Mesenteric fat pad (tissue), 1 donor: ENCODE data around the gene CACNA1A. TPM values are rescaled to one million over a fixed set of nuclear protein-coding genes. Genes with fewer than 3 reads are reported as not detected.

Experiments used
- DNase-seq: peaks from one replicate; pipeline ENCODE4 v3.0.0-alpha.2; 2020; ENCODE audit warnings: low spot score
- total RNA-seq: library from RNA; stranded (reverse); fragmentation: NEBNext Ultra II Directional; extraction: Animal tissue kit (Norgen Biotek cat#: 25700); gene quantifications from one replicate; pipeline ENCODE4 v1.2.1, GENCODE V29; 2021
- donor health status: DM: yes; HTN: yes; CAD: no.

Gene CACNA1A
- total RNA-seq, 1 donor from 2014 or later, result 0.84 TPM

- DNase-seq, result no peak
These were observed 271.8 kb downstream of the CACNA1A start for GRCh38 chr19:13234518-13234917.

GRCh38 chr19:13231663-13232062 lies 274.6 kb downstream of the CACNA1A start:
- DNase-seq, result no peak

- DNase-seq, result no peak
These were observed 277.0 kb downstream of the CACNA1A start for GRCh38 chr19:13229246-13229645.

DNA sequence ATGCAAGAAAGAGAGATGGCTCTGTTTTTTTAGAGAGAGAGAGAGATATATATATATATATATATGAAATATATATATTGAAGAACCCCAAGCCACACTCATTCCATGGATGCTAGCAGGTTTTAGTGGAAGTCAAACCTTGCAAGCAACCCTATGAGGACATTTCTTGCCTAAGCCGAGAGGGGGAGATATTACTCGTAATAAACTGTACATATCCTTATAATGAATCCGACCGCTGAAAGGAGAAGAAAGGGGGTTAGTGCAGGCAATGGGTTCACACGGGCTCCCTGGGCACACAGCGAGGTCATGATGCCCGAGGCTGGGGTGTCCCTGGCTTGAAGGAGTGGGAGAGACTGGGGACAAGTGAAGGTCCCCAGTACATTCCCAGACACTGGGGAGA lies 277.7 kb downstream of the CACNA1A start:
- DNase-seq, result no peak

GRCh38 chr19:13226983-13227382 lies 279.3 kb downstream of the CACNA1A start:
- DNase-seq, result no peak

DNA sequence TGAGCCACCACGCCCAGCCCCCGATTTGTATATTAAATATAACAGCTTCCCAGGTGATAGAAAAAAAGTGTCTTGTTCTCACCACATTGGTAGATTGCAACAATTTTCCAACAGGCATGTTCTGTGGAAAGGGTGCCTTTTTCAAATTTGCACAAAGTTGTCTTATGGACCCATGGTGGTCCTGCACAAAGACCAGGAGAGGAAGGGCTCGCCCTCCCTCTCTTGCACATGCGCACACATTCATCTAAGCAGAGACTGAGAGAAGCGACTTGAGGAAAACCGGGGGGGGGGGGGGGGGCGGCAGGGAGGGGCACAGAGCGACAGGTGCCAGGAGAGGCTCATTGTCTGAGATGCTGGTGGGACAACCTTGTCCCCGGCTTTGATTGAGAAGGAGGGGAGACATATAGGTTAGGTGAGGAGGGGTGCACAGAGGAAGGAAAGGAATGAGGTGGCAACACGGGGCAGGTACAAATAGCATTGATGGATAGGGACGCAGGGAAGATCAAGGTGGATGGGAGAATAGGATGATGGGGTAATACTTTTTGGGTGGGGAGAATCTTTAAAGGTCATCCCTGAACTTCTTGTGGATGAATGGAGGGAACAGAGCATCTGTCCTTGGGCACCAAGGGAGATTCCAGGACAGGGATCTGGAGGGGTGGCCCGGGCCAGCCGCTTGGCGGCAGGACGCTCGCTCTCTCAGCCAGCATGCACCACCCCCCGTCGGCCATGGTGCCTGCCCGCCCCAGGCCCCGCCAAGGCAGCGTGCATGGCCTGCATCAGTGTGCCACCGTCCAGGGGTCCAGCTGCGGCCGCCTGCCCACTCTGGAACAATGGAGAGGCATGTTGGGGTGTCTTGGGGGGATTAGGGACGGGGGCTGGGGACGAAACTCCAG lies 280.1 kb downstream of the CACNA1A start:
- DNase-seq, result no peak

- DNase-seq, result no peak
These were observed 281.2 kb downstream of the CACNA1A start for GRCh38 chr19:13225085-13225484.

GRCh38 chr19:13220847-13221246 lies 285.4 kb downstream of the CACNA1A start:
- DNase-seq, result no peak

DNA sequence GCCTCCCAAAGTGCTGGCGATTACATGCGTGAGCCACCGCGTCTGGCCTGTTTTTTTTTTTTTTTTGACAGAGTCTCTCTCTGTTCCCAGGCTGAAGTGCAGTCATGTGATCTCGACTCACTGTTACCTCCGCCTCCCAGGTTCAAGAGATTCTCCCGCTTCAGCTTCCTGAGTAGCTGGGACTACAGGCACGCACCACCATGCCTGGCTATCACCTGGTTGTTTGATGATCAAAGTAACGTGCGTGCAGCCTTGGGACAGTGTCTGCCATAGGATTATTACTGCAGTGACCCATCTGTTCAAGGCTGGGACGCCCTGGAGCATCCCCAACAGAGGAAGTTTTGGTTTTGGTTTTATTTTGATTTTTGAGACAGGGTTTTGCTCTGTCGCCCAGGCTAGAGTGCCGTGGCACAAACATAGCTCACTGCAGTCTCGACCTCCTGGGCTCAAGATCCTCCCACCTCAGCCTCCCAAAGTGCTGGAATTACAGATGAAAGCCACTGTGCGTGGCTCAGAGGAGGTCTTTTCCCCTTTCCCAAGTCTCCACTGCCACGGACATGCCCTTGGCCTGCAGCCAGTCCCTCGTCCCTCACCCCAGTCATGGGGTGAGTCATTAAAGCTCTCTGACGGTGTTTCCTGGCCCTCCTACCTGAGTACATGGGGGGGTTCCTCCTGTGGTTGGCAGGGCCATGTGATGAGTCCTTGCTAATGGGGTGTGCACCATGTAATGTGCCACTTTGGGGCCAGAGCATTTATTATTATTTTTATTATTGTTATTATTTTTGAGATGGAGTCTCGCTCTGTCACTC lies 290.5 kb downstream of the CACNA1A start:
- DNase-seq, result no peak

- no peak for DNase-seq
These were observed 292.1 kb downstream of the CACNA1A start for GRCh38 chr19:13214036-13214730.

- DNase-seq, result no peak
These were observed 293.4 kb downstream of the CACNA1A start for GRCh38 chr19:13212759-13213330.

GRCh38 chr19:13211426-13212308 lies 294.6 kb downstream of the CACNA1A start:
- no peak for DNase-seq

GRCh38 chr19:13210941-13211340 lies 295.3 kb downstream of the CACNA1A start:
- no peak for DNase-seq

DNA sequence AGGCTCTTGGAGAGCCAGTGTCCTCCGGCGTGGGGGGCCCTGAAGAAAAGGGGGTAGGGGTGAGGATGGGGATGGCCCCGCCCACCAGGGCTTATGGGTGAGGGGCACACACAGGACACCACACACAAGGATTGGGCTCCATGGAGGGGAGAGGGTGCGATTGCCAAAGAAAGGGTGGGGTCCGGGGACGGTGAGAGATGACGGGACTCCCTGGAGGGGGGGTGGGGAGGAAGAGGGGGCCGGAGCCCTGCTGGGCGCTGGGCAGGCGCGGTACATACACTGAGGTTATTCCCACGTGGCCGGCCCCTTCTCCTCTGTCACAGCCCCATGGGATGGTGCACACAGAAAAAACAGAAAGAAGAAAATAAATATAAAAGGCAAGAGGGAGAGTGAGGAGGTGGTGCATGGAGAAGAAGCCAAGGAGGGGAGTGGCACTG lies 295.9 kb downstream of the CACNA1A start:
- no peak for DNase-seq

DNA sequence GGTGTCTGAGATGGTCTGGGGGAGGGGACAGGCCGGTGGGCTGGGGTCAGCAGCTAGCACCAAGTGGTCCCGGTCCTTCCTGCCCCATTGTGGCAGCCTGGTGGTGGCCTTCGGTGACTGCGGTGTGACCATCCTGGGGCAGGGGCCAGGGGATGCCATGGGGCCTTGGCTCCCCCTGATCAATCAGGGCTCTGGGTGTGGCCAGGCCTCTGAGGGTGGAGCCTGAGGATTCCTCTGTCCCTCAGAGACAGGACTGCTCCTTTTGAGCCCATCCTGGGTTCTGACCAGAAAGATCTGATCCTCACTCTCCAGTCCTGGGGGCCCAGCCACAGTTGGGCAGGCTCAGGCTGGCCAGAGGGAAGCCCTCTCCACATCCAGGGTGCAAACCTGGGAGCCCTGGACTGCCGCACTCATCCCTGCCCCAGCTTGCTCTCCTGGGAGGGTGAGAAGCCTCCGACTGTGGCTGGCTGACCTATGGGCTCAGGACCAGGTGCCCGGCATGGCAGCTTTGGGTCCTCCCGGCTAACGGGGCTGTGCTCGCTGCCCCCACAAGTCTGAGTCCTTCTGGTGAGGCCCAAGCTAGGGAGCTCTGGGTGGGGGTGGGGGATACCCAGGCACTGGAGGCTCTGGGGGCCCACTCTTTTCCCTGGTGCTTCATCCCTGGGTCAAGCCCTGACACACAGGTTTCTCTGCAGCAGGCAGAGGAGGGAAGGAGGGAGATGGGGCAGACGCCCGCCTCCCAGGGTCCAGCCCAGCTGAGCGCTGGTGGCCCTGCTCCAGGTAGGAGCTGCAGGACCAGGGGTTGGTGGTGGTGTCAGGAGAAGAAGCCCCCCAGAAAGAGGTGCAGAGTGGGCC lies 296.6 kb downstream of the CACNA1A start:
- no peak for DNase-seq

DNA sequence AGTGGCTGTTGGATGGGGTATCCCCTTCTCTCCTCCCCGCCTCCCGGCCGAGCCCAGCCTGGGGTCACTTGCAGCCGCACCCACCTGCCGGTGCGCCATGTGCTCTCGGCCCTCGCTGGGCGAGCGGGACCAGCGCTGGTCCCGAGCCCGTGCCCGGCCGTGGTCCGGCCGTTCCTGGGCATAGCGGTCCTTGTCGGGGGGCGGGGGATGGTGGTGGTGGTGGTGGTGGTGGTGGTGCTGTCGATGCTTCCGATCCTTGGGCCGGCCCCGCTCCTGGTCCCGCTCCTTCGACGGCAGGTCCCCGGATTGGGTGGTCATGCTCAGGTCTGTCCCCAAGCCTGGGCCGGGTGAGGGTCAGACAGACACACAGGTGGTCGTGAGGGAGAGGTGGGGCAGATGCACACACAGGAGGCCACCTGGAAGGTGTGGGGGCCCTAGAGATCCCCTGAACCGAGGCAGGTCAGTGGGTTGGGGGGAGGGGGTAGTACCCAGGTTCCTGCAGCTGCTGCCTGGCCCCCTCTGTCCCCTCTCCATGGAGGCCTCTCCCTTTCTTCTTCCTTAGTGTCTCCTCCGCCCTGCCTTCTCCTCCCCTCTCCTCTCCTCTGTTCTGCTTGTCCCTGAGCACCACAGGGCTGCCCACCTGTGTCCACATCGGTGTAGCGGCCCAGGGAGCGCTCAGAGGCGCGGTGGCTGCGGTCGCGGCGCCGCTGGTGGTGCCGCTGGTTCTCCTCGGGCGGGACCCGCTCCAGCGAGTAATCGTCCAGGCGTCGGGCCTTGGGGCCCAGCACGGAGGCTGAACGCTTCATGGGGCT lies 297.4 kb downstream of the CACNA1A start:
- no peak for DNase-seq

DNA sequence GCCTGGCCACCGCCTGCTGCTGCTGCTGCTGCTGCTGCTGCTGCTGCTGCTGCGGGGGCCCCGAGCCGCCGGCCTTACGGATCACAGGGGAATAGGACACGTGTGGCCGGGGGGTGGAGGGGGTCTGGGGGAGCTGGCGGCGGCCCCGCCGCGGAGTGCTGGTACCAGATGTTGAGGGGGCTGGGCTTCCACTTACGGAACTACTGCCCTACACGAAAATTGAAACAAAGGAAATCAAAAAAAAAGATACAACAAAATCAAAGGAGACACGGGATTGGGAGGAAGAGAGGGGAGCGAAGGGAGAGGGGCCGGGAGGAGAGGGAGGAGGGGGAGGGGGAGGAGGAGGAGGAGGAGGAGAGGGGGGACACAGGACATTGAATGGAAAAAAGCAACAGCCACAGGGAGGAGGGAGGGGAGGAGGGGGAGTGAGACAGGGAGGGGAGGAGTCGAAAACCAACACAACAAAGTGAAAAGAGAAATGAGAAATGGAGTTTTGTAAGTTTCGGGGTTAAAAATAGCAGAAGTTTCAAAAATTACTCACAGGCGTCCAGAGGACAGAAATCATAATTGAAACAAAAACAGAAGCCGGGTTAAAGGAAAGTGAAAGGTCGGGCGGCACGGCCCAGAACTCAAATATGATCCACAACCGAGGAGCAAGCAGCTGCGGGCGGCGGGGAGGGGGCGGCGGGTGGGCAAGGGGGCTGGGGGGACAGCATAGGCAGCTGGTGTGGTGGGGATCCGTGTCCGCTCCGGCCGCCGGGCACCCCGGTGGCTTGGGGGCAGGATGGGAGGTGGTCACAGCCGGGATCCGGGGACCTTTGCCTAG lies 298.2 kb downstream of the CACNA1A start:
- DNase-seq, result no peak
